ENCODE measurements around the gene ABLIM1. TPM values are rescaled to one million over a fixed set of nuclear protein-coding genes. Genes with fewer than 3 reads are reported as not detected.

The ABLIM1 gene
- total and polyA plus RNA-seq, 2 of the 4 experiments (the other 2 are of a cell fraction), result 7.7 to 9.9 TPM

DNA sequence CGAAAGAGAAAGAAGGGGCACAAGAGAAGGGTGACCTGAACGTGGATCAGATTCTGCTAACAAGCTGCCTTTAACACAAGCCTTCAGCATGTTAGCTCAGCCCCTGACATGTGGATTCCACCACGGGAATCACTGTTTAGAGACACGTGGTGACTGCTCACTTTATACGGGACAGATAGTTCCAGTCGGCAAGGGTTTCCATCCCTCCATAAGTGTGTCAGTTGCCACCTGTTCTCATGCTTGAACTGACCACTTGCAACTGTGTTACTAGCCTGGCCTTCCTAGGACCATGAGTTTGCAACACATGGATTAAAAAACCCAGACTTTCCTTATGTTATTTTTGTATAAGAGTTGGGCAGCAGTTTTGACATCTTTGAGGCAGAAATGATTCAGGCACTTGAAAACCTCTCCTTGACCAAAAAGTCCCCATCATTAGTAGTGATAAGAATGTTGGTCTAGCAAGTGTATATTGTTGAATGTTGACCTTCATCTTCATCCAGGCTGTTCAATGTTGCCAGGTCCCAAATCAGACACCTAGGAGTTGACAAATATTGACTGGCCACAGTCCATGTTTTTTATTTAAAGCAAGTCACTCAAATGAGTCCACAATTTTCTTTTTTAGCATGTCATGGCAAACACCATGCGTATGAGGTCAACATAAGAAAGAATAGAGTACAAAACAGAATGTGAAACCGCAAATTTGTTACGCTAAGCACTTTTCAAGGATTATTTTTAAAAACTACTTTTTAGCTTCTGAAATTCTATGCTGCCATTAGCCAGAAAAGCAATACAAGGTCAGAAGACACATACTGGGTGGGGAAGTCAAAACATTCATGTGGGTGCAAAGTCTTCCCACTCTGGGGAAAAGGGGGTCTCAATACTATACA is 101.6 kb downstream of the ABLIM1 start:
- 91% methylated on average over 4 of the region's 9 CpGs; no CpG with 5 or more reads in 1 of the 2 experiments for WGBS, 2 experiments (ENCODE audit: extremely low coverage in 2 of 2, insufficient read length in 1 of 2)
- Histone ChIP-seq H3K4me3 (ENCODE audit: insufficient read depth, low read depth, low read length) (no peak overlapping the region), H3K18ac (ENCODE audit: low read depth, low read length) (no peak overlapping the region), H3K79me1 (ENCODE audit: low read depth in 1 of 2, low read length in 2 of 2) (no peaks in the 10 kb centered on the region), H3K9ac (ENCODE audit: low read depth, low read length) (no peak overlapping the region), H3K36me3 (ENCODE audit: control insufficient read depth, insufficient read depth, low read length) (no peaks in the 10 kb centered on the region), H3K4ac (ENCODE audit: low read depth, low read length) (no peak overlapping the region), H3K9me3 (ENCODE audit: control insufficient read depth, insufficient read depth, low read length) (peaks cover 8% of the 10 kb centered on the region), H2BK15ac (ENCODE audit: low read depth, low read length) (no peak overlapping the region), H4K5ac (ENCODE audit: low read depth, low read length) (no peak overlapping the region), H3K56ac (ENCODE audit: extremely low read depth, insufficient read depth, low read length) (no peak overlapping the region), H3K9me1 (ENCODE audit: insufficient read depth, low read length) (peaks cover 3% of the 10 kb centered on the region; the same call in 1 of the 2 replicates), H3K14ac (replicated peaks; ENCODE audit: low read depth, low read length) (no peak overlapping the region), H4K91ac (ENCODE audit: insufficient read depth, low read depth, low read length) (no peak overlapping the region), H2AK9ac (replicated peaks; ENCODE audit: low read depth, low read length, poor library complexity) (no peak overlapping the region), H2AK5ac (ENCODE audit: low read depth, low read length) (no peak overlapping the region), H3K4me1 (ENCODE audit: control insufficient read depth, insufficient read depth, low read length) (no peaks in the 10 kb centered on the region), H3K23ac (ENCODE audit: low read depth, low read length) (no peak overlapping the region), H3K4me2 (ENCODE audit: low read depth, low read length) (no peak overlapping the region), H4K20me1 (ENCODE audit: insufficient read depth, low read length) (no peaks in the 10 kb centered on the region), H2BK5ac (ENCODE audit: low read depth, low read length, poor library complexity, severe bottlenecking) (no peak overlapping the region), H4K8ac (ENCODE audit: low read depth in 2 of 2, low read length in 2 of 2) (no peak overlapping the region), H2BK20ac (ENCODE audit: low read depth, low read length) (no peak overlapping the region), H2AFZ (replicated peaks; ENCODE audit: low read length, poor library complexity) (no peak overlapping the region), H3K27me3 (ENCODE audit: control insufficient read depth, insufficient read depth, low read length) (peaks cover 4% of the 10 kb centered on the region), H2BK120ac (ENCODE audit: low read depth, low read length) (no peak overlapping the region), H3K27ac (ENCODE audit: insufficient read depth, low read length) (no peak overlapping the region)
- intact Hi-C loops (cut with micrococcal nuclease), result no loop called here
- ATAC-seq (ENCODE audit: low read depth) (no peak), DNase-seq (no peak)
- ChIA-PET CTCF (interaction anchor here (1.2 kb wide), 1 partner anchor 147 kb away, joined by 4 read pairs; no protein-coding TSS in a partner anchor), POLR2A (ENCODE audit: unreplicated experiment) (no interaction called here)
- TF ChIP-seq RAD21 (IDR thresholded peaks at IDR 0.05; ENCODE audit: low read length) (no peak), RCOR1 (IDR thresholded peaks at IDR 0.05; ENCODE audit: insufficient replicate concordance, low read length) (no peak), NFE2L2 (IDR thresholded peaks at IDR 0.05; ENCODE audit: low read depth, low read length) (no peak), FOS (IDR thresholded peaks at IDR 0.05; ENCODE audit: low read depth, low read length) (no peak), MXI1 (IDR thresholded peaks at IDR 0.05; ENCODE audit: borderline replicate concordance, low read depth, low read length) (no peak), MAZ (IDR thresholded peaks at IDR 0.05; ENCODE audit: borderline replicate concordance, low read depth, low read length) (no peak), BHLHE40 (IDR thresholded peaks at IDR 0.05; ENCODE audit: low read depth, low read length) (no peak), CEBPB (IDR thresholded peaks at IDR 0.05; ENCODE audit: low read depth, low read length) (no peak)
- TF ChIP-seq, protein P1, sequence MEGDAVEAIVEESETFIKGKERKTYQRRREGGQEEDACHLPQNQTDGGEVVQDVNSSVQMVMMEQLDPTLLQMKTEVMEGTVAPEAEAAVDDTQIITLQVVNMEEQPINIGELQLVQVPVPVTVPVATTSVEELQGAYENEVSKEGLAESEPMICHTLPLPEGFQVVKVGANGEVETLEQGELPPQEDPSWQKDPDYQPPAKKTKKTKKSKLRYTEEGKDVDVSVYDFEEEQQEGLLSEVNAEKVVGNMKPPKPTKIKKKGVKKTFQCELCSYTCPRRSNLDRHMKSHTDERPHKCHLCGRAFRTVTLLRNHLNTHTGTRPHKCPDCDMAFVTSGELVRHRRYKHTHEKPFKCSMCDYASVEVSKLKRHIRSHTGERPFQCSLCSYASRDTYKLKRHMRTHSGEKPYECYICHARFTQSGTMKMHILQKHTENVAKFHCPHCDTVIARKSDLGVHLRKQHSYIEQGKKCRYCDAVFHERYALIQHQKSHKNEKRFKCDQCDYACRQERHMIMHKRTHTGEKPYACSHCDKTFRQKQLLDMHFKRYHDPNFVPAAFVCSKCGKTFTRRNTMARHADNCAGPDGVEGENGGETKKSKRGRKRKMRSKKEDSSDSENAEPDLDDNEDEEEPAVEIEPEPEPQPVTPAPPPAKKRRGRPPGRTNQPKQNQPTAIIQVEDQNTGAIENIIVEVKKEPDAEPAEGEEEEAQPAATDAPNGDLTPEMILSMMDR (conservative IDR thresholded peaks at IDR 0.05; ENCODE audit: low read depth, low read length), result no peak
- TF ChIP-seq, protein P2, sequence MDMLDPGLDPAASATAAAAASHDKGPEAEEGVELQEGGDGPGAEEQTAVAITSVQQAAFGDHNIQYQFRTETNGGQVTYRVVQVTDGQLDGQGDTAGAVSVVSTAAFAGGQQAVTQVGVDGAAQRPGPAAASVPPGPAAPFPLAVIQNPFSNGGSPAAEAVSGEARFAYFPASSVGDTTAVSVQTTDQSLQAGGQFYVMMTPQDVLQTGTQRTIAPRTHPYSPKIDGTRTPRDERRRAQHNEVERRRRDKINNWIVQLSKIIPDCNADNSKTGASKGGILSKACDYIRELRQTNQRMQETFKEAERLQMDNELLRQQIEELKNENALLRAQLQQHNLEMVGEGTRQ (IDR thresholded peaks at IDR 0.05; ENCODE audit: low read depth, low read length), result no peak
- in situ Hi-C loops (cut with MboI; ENCODE audit: low sequenced_read_pairs), result no loop called here
- dilution Hi-C loops (cut with HindIII; ENCODE audit: low sequenced_read_pairs, unreplicated experiment), result no loop called here
- no TSS peak for BruUV-seq (replicated peaks)

All from IMR-90 (cell line).